Immature natural killer cell (primary cell): ENCODE results near the gene SV2B. TPM values are rescaled to one million over a fixed set of nuclear protein-coding genes. Genes with fewer than 3 reads are reported as not detected.

ENCODE experiments used
- DNase-seq, 3 donors: peaks; one replicate each; pipeline ENCODE4 v3.0.0; 2022; ENCODE audit warnings: mixed read lengths in 1 of 3
- H3K27ac Mint-ChIP-seq, 6 donors: one replicate each; pipeline ENCODE4 v1.8.0; 2020; ENCODE audit warnings: mixed read lengths in 6 of 6, mild to moderate bottlenecking in 5 of 6, inconsistent platforms in 4 of 6, moderate library complexity in 3 of 6
- H3K27me3 Mint-ChIP-seq, 3 donors: one replicate each; pipeline ENCODE4 v1.8.0; 2020 to 2021; ENCODE audit warnings: low read depth in 3 of 3, mild to moderate bottlenecking in 3 of 3, mixed read lengths in 3 of 3, moderate library complexity in 3 of 3, inconsistent platforms in 1 of 3
- H3K36me3 Mint-ChIP-seq, 3 donors: one replicate each; pipeline ENCODE4 v1.8.0; 2020; ENCODE audit warnings: mixed read lengths in 3 of 3, inconsistent platforms in 2 of 3, mild to moderate bottlenecking in 2 of 3
- H3K4me1 Mint-ChIP-seq, 2 donors: one replicate each; pipeline ENCODE4 v1.8.0; 2020; ENCODE audit warnings: inconsistent platforms in 2 of 2, mild to moderate bottlenecking in 2 of 2, mixed read lengths in 2 of 2, moderate library complexity in 1 of 2
- H3K4me3 Mint-ChIP-seq, 5 donors: one replicate each; pipeline ENCODE4 v1.8.0; 2020; ENCODE audit warnings: mild to moderate bottlenecking in 5 of 5, mixed read lengths in 5 of 5, inconsistent platforms in 3 of 5, moderate library complexity in 3 of 5
- H3K9me3 Mint-ChIP-seq, 6 donors: one replicate each; pipeline ENCODE4 v1.8.0; 2020; ENCODE audit warnings: mild to moderate bottlenecking in 6 of 6, mixed read lengths in 6 of 6, inconsistent platforms in 4 of 6, moderate library complexity in 3 of 6
- polyA plus RNA-seq, 3 donors: library from polyadenylated mRNA; unstranded; fragments of 300-500 nt; fragmentation: Illumina TruSeq; gene quantifications; one replicate each; pipeline ENCODE4 v1.2.3, GENCODE V29; 2021

The SV2B gene
- polyA plus RNA-seq, 3 donors from 2014 or later = not detected

- H3K27ac Mint-ChIP-seq = no peak overlapping the region
- no peaks in the 10 kb centered on the region for H3K36me3 Mint-ChIP-seq
- no peaks in the 10 kb centered on the region for H3K9me3 Mint-ChIP-seq
- no peaks in the 10 kb centered on the region for H3K4me1 Mint-ChIP-seq
- H3K4me3 Mint-ChIP-seq = no peak overlapping the region
- peaks cover 6 to 16% (median 7%) of the 10 kb centered on the region in 3 donors for H3K27me3 Mint-ChIP-seq
- no peak for DNase-seq
Observed at GRCh38 chr15:91199511-91199910, 99.5 kb downstream of the SV2B start.

- DNase-seq = no peak
- H3K9me3 Mint-ChIP-seq = no peaks in the 10 kb centered on the region
- H3K4me1 Mint-ChIP-seq = no peaks in the 10 kb centered on the region
- H3K36me3 Mint-ChIP-seq = no peaks in the 10 kb centered on the region
- no peak overlapping the region for H3K27ac Mint-ChIP-seq
- H3K27me3 Mint-ChIP-seq = peaks cover 6 to 13% (median 7%) of the 10 kb centered on the region in 3 donors
- H3K4me3 Mint-ChIP-seq = no peak overlapping the region
Observed at GRCh38 chr15:91200101-91200754, 100.2 kb downstream of the SV2B start.

GRCh38 chr15:91202510-91203102, 102.5 kb downstream of the SV2B start:
- Mint-ChIP-seq H3K27me3 (peaks cover 7 to 20% (median 8%) of the 10 kb centered on the region in 3 donors), H3K9me3 (no peaks in the 10 kb centered on the region), H3K4me3 (no peak overlapping the region), H3K27ac (no peak overlapping the region), H3K36me3 (no peaks in the 10 kb centered on the region), H3K4me1 (no peaks in the 10 kb centered on the region)
- no peak for DNase-seq

- H3K27ac Mint-ChIP-seq = no peak overlapping the region
- H3K4me3 Mint-ChIP-seq = no peak overlapping the region
- DNase-seq = no peak
- H3K27me3 Mint-ChIP-seq = peaks cover 7 to 20% (median 10%) of the 10 kb centered on the region in 3 donors
- H3K9me3 Mint-ChIP-seq = no peaks in the 10 kb centered on the region
- no peaks in the 10 kb centered on the region for H3K36me3 Mint-ChIP-seq
- no peaks in the 10 kb centered on the region for H3K4me1 Mint-ChIP-seq
Observed at GRCh38 chr15:91203619-91204203, 103.7 kb downstream of the SV2B start.

DNA sequence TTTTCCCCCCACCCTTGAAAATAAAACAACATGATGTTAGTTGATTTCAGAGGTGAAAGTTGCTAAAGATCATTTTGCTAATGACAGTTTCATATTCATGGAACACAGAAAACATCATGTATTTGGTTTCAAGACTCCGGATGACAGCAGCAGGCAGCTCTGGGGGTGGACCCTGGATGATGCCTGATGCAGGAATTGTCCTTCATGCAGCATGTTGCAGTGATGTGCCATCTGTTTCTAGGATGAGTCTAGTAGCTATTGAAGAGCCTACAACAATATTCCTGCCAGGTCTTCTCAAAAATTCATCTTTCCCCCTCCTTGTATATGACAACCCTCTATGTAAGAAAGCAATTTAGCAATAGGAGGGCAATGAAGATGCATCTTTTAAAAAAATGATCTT, 108.3 kb downstream of the SV2B start:
- H3K27ac Mint-ChIP-seq = no peak overlapping the region
- no peaks in the 10 kb centered on the region for H3K36me3 Mint-ChIP-seq
- DNase-seq = no peak
- no peaks in the 10 kb centered on the region for H3K4me1 Mint-ChIP-seq
- no peak overlapping the region for H3K4me3 Mint-ChIP-seq
- peaks cover 0 to 1% (median 0%) of the 10 kb centered on the region in 6 donors for H3K9me3 Mint-ChIP-seq
- peaks cover 9 to 18% (median 12%) of the 10 kb centered on the region in 3 donors for H3K27me3 Mint-ChIP-seq

DNA sequence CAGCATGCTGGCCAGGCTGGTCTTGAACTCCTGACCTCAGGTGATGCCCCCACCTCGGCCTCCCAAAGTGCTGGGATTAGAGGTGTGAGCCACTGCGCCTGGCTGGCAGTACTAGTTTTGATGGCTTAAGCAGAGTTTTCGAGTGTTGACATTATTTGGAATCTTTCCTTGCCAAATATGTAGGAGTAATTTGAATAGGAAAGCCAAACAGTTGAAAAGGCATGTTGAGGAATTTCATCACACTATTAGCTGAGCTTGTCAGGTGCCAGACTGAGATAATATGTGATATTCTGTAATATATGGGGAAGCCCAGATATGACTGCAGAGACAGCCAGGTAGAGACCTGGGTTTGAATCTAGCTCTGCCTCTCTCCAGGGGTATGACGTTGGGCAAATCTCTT, 109.3 kb downstream of the SV2B start:
- Mint-ChIP-seq H3K9me3 (peaks cover 0 to 1% (median 0%) of the 10 kb centered on the region in 6 donors), H3K27me3 (peaks cover 9 to 18% (median 16%) of the 10 kb centered on the region in 3 donors), H3K27ac (no peak overlapping the region), H3K4me1 (no peaks in the 10 kb centered on the region), H3K36me3 (no peaks in the 10 kb centered on the region), H3K4me3 (no peak overlapping the region)
- no peak for DNase-seq

- Mint-ChIP-seq H3K27ac (no peak overlapping the region), H3K36me3 (no peaks in the 10 kb centered on the region), H3K9me3 (peaks cover 0 to 1% (median 0%) of the 10 kb centered on the region in 6 donors), H3K4me1 (no peaks in the 10 kb centered on the region), H3K4me3 (no peak overlapping the region), H3K27me3 (peaks cover 9 to 16% (median 14%) of the 10 kb centered on the region in 3 donors)
- no peak for DNase-seq
Observed at GRCh38 chr15:91209726-91210125, 109.7 kb downstream of the SV2B start.

DNA sequence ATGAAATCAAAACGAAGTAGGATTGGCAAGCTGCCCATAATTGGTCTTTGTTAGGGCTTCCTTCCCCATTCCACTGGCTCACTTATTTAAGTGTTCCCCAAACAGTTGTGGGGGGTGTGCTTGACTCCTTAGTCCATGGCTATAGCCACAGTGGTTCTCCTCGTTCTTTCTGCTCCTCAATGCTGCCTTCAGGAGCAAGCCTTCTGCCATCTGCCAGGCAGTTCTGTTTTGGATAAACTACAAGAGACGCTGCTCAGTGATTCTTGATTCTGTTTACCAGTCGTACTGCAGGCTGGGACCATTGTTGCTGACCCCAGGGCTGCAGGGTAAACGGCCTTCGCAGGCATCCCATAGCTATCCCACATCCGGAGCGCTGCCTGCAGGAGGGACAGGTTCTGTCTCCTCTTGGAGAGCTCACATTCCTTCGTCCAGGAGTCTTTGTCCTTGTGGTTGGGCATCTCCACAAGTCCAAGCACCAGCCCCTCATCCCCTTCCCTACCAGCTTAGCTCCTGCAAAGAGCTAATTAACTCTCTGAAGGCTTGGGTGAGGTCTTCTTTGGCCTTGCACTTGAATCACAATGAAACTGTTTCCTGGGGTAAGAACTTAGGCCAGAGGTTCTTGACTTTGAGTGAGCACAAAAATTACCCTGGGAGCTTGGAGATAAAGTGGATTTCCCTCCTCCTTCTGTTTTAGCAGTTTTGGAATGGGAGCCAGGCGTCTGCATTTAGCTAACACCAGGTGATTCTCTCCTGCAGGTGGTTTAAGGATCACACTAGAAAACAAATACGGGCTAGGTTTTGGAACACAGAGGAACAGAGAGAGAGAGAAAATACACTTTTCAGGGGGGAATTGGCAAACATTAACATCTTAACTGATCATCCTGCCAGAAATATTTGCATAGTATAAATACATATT, 114.9 kb downstream of the SV2B start:
- Mint-ChIP-seq H3K9me3 (peaks cover 0 to 1% (median 0%) of the 10 kb centered on the region in 6 donors), H3K4me3 (no peak overlapping the region), H3K4me1 (no peaks in the 10 kb centered on the region), H3K27me3 (peaks cover under 1 to 16% (median 11%) of the 10 kb centered on the region in 3 donors), H3K27ac (no peak overlapping the region), H3K36me3 (no peaks in the 10 kb centered on the region)
- DNase-seq = no peak

- H3K27me3 Mint-ChIP-seq = peaks cover 0 to 13% (median 12%) of the 10 kb centered on the region in 3 donors
- peaks cover 0 to 1% (median 0%) of the 10 kb centered on the region in 6 donors for H3K9me3 Mint-ChIP-seq
- no peak for DNase-seq
- no peak overlapping the region for H3K27ac Mint-ChIP-seq
- H3K36me3 Mint-ChIP-seq = no peaks in the 10 kb centered on the region
- no peaks in the 10 kb centered on the region for H3K4me1 Mint-ChIP-seq
- no peak overlapping the region for H3K4me3 Mint-ChIP-seq
Observed at GRCh38 chr15:91216000-91216399, 115.9 kb downstream of the SV2B start.

- no peak overlapping the region for H3K27ac Mint-ChIP-seq
- peaks cover 4 to 17% (median 6%) of the 10 kb centered on the region in 3 donors for H3K27me3 Mint-ChIP-seq
- H3K9me3 Mint-ChIP-seq = no peaks in the 10 kb centered on the region
Observed at GRCh38 chr15:91219206-91219605, 119.1 kb downstream of the SV2B start.

GRCh38 chr15:91222052-91222451, 122.0 kb downstream of the SV2B start:
- DNase-seq = no peak
- Mint-ChIP-seq H3K36me3 (no peaks in the 10 kb centered on the region), H3K4me3 (no peak overlapping the region), H3K4me1 (no peaks in the 10 kb centered on the region), H3K27me3 (peaks cover 5 to 21% (median 7%) of the 10 kb centered on the region in 3 donors), H3K27ac (no peak overlapping the region), H3K9me3 (no peaks in the 10 kb centered on the region)

More at GRCh38 chr15:91219206-91219605, 119.1 kb downstream of the SV2B start:
- Mint-ChIP-seq H3K4me1 (no peaks in the 10 kb centered on the region), H3K36me3 (no peaks in the 10 kb centered on the region), H3K4me3 (no peak overlapping the region)
- no peak for DNase-seq

GRCh38 chr15:91223863-91224262, 123.8 kb downstream of the SV2B start:
- peaks cover 5 to 21% (median 9%) of the 10 kb centered on the region in 3 donors for H3K27me3 Mint-ChIP-seq
- H3K27ac Mint-ChIP-seq = no peak overlapping the region
- H3K4me1 Mint-ChIP-seq = no peaks in the 10 kb centered on the region
- no peaks in the 10 kb centered on the region for H3K36me3 Mint-ChIP-seq
- no peaks in the 10 kb centered on the region for H3K9me3 Mint-ChIP-seq
- no peak for DNase-seq
- H3K4me3 Mint-ChIP-seq = no peak overlapping the region

- Mint-ChIP-seq H3K9me3 (no peaks in the 10 kb centered on the region), H3K4me1 (no peaks in the 10 kb centered on the region), H3K27ac (no peak overlapping the region), H3K27me3 (peaks cover 5 to 21% (median 9%) of the 10 kb centered on the region in 3 donors), H3K4me3 (no peak overlapping the region), H3K36me3 (no peaks in the 10 kb centered on the region)
- DNase-seq = no peak
Observed at GRCh38 chr15:91224755-91225380, 124.8 kb downstream of the SV2B start.
